SK-N-SH treated with all-trans-retinoic acid at 6 μM for 48 hours (cell line): ENCODE measurements around the gene CHPF2.

Experiments used
- ATAC-seq: fragments of 200-7000 bp; cut with Tn5 transposase; 3 replicates; pipeline ENCODE4 v1.9.1; 2020; ENCODE audit warnings: mild to moderate bottlenecking, moderate library complexity
- ARNTL ChIP-seq: fragments of 450-650 bp; formaldehyde crosslinking; IDR thresholded peaks from 2 replicates; pipeline ENCODE4 v1.5.0; 2020; ENCODE audit warnings: low read depth, mild to moderate bottlenecking, moderate library complexity, borderline replicate concordance
- BACH2 ChIP-seq: fragments of 250-450 bp; sonication (Bioruptor Pico); IDR thresholded peaks from 2 replicates; pipeline ENCODE4 v1.9.0; 2021; ENCODE audit warnings: mild to moderate bottlenecking, borderline replicate concordance
- CSDC2 ChIP-seq: fragments of 250-450 bp; sonication (Bioruptor Pico); IDR thresholded peaks from 2 replicates; pipeline ENCODE4 v1.5.0; 2020; ENCODE audit warnings: mild to moderate bottlenecking, moderate library complexity
- ESRRG ChIP-seq: fragments of 250-450 bp; sonication (Bioruptor Pico); IDR thresholded peaks from 2 replicates; pipeline ENCODE4 v1.6.1; 2021; ENCODE audit warnings: mild to moderate bottlenecking
- GLIS3 ChIP-seq: fragments of 250-450 bp; sonication (Bioruptor Pico); IDR thresholded peaks from 2 replicates; pipeline ENCODE4 v1.5.0; 2020; ENCODE audit warnings: mild to moderate bottlenecking, moderate library complexity
- ISL1 ChIP-seq: fragments of 250-450 bp; sonication (Bioruptor Pico); IDR thresholded peaks from 2 replicates; pipeline ENCODE4 v2.1.2; 2022; ENCODE audit warnings: mild to moderate bottlenecking, moderate library complexity
- OSR1 ChIP-seq: fragments of 250-450 bp; sonication (Bioruptor Pico); IDR thresholded peaks from 2 replicates; pipeline ENCODE4 v1.8.0; 2022; ENCODE audit warnings: moderate library complexity, mild to moderate bottlenecking, inconsistent platforms
- PPARA ChIP-seq: fragments of 250-450 bp; sonication (Bioruptor Pico); IDR thresholded peaks from 2 replicates; pipeline ENCODE4 v1.5.0; 2020; ENCODE audit warnings: mild to moderate bottlenecking, borderline replicate concordance
- RARB ChIP-seq: fragments of 250-450 bp; sonication (Bioruptor Pico); IDR thresholded peaks from 2 replicates; pipeline ENCODE4 v1.8.0; 2021; ENCODE audit warnings: mild to moderate bottlenecking, moderate library complexity
- SNAI2 ChIP-seq: fragments of 250-450 bp; sonication (Bioruptor Pico); IDR thresholded peaks from 2 replicates; pipeline ENCODE4 v1.5.0; 2020; ENCODE audit warnings: mild to moderate bottlenecking, moderate library complexity
- TOX ChIP-seq: fragments of 250-450 bp; sonication (Bioruptor Pico); IDR thresholded peaks from 2 replicates; pipeline ENCODE4 v1.8.0; 2021; ENCODE audit warnings: mild to moderate bottlenecking, moderate library complexity, borderline replicate concordance
- ZC3H10 ChIP-seq: fragments of 250-450 bp; sonication (Bioruptor Pico); IDR thresholded peaks from 2 replicates; pipeline ENCODE4 v1.5.1; 2021; ENCODE audit warnings: mild to moderate bottlenecking, moderate library complexity
- ZFP3 ChIP-seq: fragments of 250-450 bp; sonication (Bioruptor Pico); IDR thresholded peaks from 2 replicates; pipeline ENCODE4 v1.5.0; 2020; ENCODE audit warnings: mild to moderate bottlenecking, moderate library complexity
- ZNF565 ChIP-seq: fragments of 450-650 bp; formaldehyde crosslinking; conservative IDR thresholded peaks from 2 replicates; pipeline ENCODE4 v1.5.0; 2020; ENCODE audit warnings: low read depth, mild to moderate bottlenecking, moderate library complexity
- ZNF8 ChIP-seq: fragments of 450-650 bp; formaldehyde crosslinking; IDR thresholded peaks from 2 replicates; pipeline ENCODE4 v1.5.0; 2020; ENCODE audit warnings: mild to moderate bottlenecking, moderate library complexity
- TF ChIP-seq, protein P1 (sequence below): fragments of 250-450 bp; sonication (Bioruptor Pico); IDR thresholded peaks from 2 replicates; pipeline ENCODE4 v1.8.0; 2021; ENCODE audit warnings: low read depth, mild to moderate bottlenecking, moderate library complexity, borderline replicate concordance
- TF ChIP-seq, protein P2 (sequence below): fragments of 250-450 bp; sonication (Bioruptor Pico); IDR thresholded peaks from 2 replicates; pipeline ENCODE4 v1.5.1; 2021; ENCODE audit warnings: mild to moderate bottlenecking, moderate library complexity
- TF ChIP-seq, protein P3 (sequence below): fragments of 250-450 bp; sonication (Bioruptor Pico); IDR thresholded peaks from 2 replicates; pipeline ENCODE4 v1.5.0; 2020; ENCODE audit warnings: mild to moderate bottlenecking, moderate library complexity
- TF ChIP-seq, protein P4 (sequence below): fragments of 250-450 bp; sonication (Bioruptor Pico); IDR thresholded peaks from 2 replicates; pipeline ENCODE4 v1.8.0; 2020; ENCODE audit warnings: mild to moderate bottlenecking, moderate library complexity, borderline replicate concordance
- TF ChIP-seq, protein P5 (sequence below): fragments of 250-450 bp; sonication (Bioruptor Pico); IDR thresholded peaks from 2 replicates; pipeline ENCODE4 v1.5.1; 2020; ENCODE audit warnings: low read depth, mild to moderate bottlenecking, moderate library complexity

The CHPF2 gene

DNA sequence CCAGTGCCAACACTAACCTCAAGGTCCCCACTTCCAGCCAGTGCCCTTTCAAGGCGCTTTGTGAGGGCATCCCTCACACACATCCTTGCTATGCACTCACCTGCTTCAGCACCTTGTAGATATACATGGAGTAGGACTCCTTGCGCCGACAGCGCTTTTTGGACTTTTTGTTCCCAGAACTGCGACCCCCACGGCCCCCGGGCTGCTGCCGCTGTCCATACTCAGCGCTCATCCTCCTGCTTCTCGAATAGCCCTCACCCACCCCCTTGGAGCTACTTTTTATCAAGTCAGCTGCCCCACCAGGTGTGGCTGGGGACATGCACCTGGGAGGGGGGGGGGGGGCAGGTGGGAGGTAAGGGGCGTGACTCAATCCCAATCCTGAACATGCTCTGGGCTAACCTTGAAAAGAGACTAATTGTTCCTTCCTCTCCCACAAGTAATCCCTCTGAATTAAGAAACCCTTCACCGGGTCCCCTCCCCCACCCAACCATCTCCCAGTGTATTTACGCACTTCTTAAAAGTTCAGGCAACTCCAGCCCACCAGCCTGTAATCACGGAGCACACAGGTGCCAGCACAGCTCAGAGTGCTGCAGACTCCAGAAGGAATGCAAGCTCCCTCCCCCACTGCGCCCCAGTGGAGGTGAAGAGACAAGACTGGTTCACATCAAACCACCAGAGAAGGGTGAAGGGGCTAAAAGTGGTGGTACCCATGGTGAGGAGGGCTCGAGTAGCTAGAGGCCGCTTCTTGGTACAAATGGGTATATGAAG lies 22.0 kb upstream of the CHPF2 start, which contains the start of gene H2BK1:
Gene H2BK1 (minus strand): TSS at position 402 of the 768 bp plus-strand sequence. CDS start 170 bp downstream, at position 232.
- TF ChIP-seq GLIS3 (no peak), ESRRG (CRISPR knock-in tag) (no peak), BACH2 (CRISPR knock-in tag) (no peak), SNAI2 (CRISPR knock-in tag) (no peak), ISL1 (CRISPR knock-in tag) (no peak), PPARA (CRISPR knock-in tag) (no peak), ZFP3 (CRISPR knock-in tag) (no peak), OSR1 (CRISPR knock-in tag) (no peak), RARB (CRISPR knock-in tag) (no peak), TOX (no peak), ARNTL (CRISPR knock-in tag) (no peak), ZC3H10 (CRISPR knock-in tag) (no peak), ZNF565 (no peak), ZNF8 (no peak), CSDC2 (no peak)
- TF ChIP-seq, protein P1, sequence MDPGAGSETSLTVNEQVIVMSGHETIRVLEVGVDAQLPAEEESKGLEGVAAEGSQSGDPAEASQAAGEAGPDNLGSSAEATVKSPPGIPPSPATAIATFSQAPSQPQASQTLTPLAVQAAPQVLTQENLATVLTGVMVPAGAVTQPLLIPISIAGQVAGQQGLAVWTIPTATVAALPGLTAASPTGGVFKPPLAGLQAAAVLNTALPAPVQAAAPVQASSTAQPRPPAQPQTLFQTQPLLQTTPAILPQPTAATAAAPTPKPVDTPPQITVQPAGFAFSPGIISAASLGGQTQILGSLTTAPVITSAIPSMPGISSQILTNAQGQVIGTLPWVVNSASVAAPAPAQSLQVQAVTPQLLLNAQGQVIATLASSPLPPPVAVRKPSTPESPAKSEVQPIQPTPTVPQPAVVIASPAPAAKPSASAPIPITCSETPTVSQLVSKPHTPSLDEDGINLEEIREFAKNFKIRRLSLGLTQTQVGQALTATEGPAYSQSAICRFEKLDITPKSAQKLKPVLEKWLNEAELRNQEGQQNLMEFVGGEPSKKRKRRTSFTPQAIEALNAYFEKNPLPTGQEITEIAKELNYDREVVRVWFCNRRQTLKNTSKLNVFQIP (CRISPR knock-in tag), result no peak
- TF ChIP-seq, protein P2, sequence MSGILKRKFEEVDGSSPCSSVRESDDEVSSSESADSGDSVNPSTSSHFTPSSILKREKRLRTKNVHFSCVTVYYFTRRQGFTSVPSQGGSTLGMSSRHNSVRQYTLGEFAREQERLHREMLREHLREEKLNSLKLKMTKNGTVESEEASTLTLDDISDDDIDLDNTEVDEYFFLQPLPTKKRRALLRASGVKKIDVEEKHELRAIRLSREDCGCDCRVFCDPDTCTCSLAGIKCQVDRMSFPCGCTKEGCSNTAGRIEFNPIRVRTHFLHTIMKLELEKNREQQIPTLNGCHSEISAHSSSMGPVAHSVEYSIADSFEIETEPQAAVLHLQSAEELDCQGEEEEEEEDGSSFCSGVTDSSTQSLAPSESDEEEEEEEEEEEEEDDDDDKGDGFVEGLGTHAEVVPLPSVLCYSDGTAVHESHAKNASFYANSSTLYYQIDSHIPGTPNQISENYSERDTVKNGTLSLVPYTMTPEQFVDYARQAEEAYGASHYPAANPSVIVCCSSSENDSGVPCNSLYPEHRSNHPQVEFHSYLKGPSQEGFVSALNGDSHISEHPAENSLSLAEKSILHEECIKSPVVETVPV, result no peak
- TF ChIP-seq, protein P3, sequence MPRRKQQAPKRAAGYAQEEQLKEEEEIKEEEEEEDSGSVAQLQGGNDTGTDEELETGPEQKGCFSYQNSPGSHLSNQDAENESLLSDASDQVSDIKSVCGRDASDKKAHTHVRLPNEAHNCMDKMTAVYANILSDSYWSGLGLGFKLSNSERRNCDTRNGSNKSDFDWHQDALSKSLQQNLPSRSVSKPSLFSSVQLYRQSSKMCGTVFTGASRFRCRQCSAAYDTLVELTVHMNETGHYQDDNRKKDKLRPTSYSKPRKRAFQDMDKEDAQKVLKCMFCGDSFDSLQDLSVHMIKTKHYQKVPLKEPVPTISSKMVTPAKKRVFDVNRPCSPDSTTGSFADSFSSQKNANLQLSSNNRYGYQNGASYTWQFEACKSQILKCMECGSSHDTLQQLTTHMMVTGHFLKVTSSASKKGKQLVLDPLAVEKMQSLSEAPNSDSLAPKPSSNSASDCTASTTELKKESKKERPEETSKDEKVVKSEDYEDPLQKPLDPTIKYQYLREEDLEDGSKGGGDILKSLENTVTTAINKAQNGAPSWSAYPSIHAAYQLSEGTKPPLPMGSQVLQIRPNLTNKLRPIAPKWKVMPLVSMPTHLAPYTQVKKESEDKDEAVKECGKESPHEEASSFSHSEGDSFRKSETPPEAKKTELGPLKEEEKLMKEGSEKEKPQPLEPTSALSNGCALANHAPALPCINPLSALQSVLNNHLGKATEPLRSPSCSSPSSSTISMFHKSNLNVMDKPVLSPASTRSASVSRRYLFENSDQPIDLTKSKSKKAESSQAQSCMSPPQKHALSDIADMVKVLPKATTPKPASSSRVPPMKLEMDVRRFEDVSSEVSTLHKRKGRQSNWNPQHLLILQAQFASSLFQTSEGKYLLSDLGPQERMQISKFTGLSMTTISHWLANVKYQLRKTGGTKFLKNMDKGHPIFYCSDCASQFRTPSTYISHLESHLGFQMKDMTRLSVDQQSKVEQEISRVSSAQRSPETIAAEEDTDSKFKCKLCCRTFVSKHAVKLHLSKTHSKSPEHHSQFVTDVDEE, result no peak
- TF ChIP-seq, protein P4, sequence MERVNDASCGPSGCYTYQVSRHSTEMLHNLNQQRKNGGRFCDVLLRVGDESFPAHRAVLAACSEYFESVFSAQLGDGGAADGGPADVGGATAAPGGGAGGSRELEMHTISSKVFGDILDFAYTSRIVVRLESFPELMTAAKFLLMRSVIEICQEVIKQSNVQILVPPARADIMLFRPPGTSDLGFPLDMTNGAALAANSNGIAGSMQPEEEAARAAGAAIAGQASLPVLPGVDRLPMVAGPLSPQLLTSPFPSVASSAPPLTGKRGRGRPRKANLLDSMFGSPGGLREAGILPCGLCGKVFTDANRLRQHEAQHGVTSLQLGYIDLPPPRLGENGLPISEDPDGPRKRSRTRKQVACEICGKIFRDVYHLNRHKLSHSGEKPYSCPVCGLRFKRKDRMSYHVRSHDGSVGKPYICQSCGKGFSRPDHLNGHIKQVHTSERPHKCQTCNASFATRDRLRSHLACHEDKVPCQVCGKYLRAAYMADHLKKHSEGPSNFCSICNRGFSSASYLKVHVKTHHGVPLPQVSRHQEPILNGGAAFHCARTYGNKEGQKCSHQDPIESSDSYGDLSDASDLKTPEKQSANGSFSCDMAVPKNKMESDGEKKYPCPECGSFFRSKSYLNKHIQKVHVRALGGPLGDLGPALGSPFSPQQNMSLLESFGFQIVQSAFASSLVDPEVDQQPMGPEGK (CRISPR knock-in tag), result no peak
- TF ChIP-seq, protein P5, sequence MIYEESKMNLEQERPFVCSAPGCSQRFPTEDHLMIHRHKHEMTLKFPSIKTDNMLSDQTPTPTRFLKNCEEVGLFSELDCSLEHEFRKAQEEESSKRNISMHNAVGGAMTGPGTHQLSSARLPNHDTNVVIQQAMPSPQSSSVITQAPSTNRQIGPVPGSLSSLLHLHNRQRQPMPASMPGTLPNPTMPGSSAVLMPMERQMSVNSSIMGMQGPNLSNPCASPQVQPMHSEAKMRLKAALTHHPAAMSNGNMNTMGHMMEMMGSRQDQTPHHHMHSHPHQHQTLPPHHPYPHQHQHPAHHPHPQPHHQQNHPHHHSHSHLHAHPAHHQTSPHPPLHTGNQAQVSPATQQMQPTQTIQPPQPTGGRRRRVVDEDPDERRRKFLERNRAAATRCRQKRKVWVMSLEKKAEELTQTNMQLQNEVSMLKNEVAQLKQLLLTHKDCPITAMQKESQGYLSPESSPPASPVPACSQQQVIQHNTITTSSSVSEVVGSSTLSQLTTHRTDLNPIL (CRISPR knock-in tag), result no peak
- TF ChIP-seq, all 23 proteins: peak for 0
- no peak for ATAC-seq

DNA sequence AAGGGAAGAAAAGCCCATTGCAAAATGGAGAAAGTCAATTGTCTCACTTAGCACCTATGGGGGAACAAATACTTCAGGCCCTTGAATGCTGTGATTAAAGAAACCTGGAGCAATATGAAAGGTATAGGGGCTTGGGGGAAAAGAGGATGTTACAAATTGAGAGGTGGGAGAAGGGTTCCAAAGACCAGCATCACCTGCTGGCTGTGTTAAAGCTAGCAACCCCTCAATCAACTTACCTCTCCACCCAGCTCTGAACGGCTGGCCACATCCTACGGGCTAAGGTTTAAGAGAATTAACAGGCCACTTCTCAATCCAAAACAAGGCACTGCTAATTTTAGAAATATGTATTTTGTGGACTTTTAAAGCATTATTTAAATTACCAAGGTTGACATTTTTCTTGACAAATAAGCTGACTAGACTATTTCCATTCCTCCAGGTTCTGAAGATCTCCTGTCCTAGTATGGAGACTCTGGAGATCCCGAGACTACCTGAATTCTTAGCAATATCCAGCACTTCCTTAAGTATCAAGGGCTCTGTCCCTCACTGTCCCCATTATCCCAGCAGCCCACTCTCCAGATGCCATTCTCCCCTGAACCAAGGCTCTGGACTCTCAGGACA lies 21.0 kb upstream of the CHPF2 start:
- ATAC-seq, result no peak
- TF ChIP-seq, protein P5 (CRISPR knock-in tag), result no peak
- TF ChIP-seq, protein P3, result no peak
- no peak for TF ChIP-seq ISL1 (CRISPR knock-in tag)
- no peak for TF ChIP-seq ZNF8
- no peak for TF ChIP-seq PPARA (CRISPR knock-in tag)
- no peak for TF ChIP-seq GLIS3
